PC-9 (cell line): ENCODE measurements around the gene HTRA2.

Source experiments
- CTCF ChIP-seq: fragments of 200-600 bp; sonication (generic); conservative IDR thresholded peaks from 2 replicates; pipeline ENCODE4 v1.6.1; 2017; ENCODE audit warnings: mixed run types, antibody characterized with exemption, mild to moderate bottlenecking, moderate library complexity
- EZH2 ChIP-seq: fragments of 200-600 bp; sonication (generic); IDR thresholded peaks from 2 replicates; pipeline ENCODE4 v1.8.0; 2017; ENCODE audit warnings: antibody characterized with exemption, low read depth

GRCh38 chr2:74576211-74576862 is 46.6 kb downstream of the HTRA2 start:
- TF ChIP-seq CTCF (no peak), EZH2 (no peak)
